IMR-90 (cell line): ENCODE results near the gene NOL4L. TPM values are rescaled to one million over a fixed set of nuclear protein-coding genes. Genes with fewer than 3 reads are reported as not detected.

Experiments used
- ATAC-seq: fragments of 200-7000 bp; cut with Tn5 transposase; 2 replicates; pipeline ENCODE4 v1.9.1; 2020; ENCODE audit warnings: low read depth, mild to moderate bottlenecking, moderate library complexity
- BruUV-seq: library from RNA; stranded (reverse); fragments of 400-500 nt; replicated peaks from 2 replicates; lab custom pipeline; 2021; lab: Mats Ljungman, UMichigan
- CTCF ChIA-PET: fragments of 300-600 bp; formaldehyde crosslinking; extraction: SDS; loops from one replicate; lab custom pipeline; 2021; ENCODE audit warnings: antibody characterized with exemption; lab: Yijun Ruan, JAX
- POLR2A ChIA-PET: fragments of 300-600 bp; sonication (Branson Sonifier 250); formaldehyde crosslinking; loops from one replicate; lab custom pipeline; 2022; ENCODE audit warnings: antibody characterized with exemption; ENCODE audit not compliant: unreplicated experiment; lab: Charles Lee
- DNase-seq: peaks from one replicate; pipeline ENCODE4 v3.0.0; 2013
- H2AFZ ChIP-seq: replicated peaks from 2 replicates; pipeline ENCODE3; 2013; ENCODE audit warnings: low read length, mild to moderate bottlenecking; ENCODE audit not compliant: poor library complexity
- H2AK5ac ChIP-seq: 2 replicates; pipeline ENCODE4 v1.6.1; 2013; ENCODE audit warnings: low read depth, low read length, inconsistent platforms
- H2AK9ac ChIP-seq: replicated peaks from 2 replicates; pipeline ENCODE3; 2013; ENCODE audit warnings: mild to moderate bottlenecking, low read depth, low read length, moderate library complexity; ENCODE audit not compliant: poor library complexity
- H2BK120ac ChIP-seq: 2 replicates; pipeline ENCODE4 v1.6.1; 2013; ENCODE audit warnings: low read depth, low read length, inconsistent platforms
- H2BK15ac ChIP-seq: 3 replicates; pipeline ENCODE4 v1.6.1; 2013; ENCODE audit warnings: low read depth, low read length, inconsistent platforms
- H2BK20ac ChIP-seq: 2 replicates; pipeline ENCODE4 v1.6.1; 2013; ENCODE audit warnings: low read depth, mild to moderate bottlenecking, inconsistent platforms, low read length, moderate library complexity
- H2BK5ac ChIP-seq: 2 replicates; pipeline ENCODE4 v1.6.1; 2013; ENCODE audit warnings: mild to moderate bottlenecking, low read depth, low read length, inconsistent platforms; ENCODE audit not compliant: poor library complexity, severe bottlenecking
- H3K14ac ChIP-seq: replicated peaks from 2 replicates; pipeline ENCODE4 v1.6.1; 2013; ENCODE audit warnings: low read depth, low read length, inconsistent platforms
- H3K18ac ChIP-seq: 2 replicates; pipeline ENCODE4 v1.6.1; 2013; ENCODE audit warnings: low read depth, low read length, control low read depth
- H3K23ac ChIP-seq: 2 replicates; pipeline ENCODE4 v1.6.1; 2013; ENCODE audit warnings: low read depth, low read length, inconsistent platforms
- H3K27ac ChIP-seq: 2 replicates; pipeline ENCODE4 v1.5.1; 2013; ENCODE audit warnings: mild to moderate bottlenecking, control low read depth, low read length; ENCODE audit not compliant: insufficient read depth
- H3K27me3 ChIP-seq: 2 replicates; pipeline ENCODE4 v1.6.1; 2013; ENCODE audit warnings: low read length; ENCODE audit not compliant: control insufficient read depth, insufficient read depth
- H3K36me3 ChIP-seq: 2 replicates; pipeline ENCODE4 v1.6.1; 2013; ENCODE audit warnings: low read length, mixed read lengths; ENCODE audit not compliant: control insufficient read depth, insufficient read depth
- H3K4ac ChIP-seq: 2 replicates; pipeline ENCODE4 v1.6.1; 2013; ENCODE audit warnings: low read depth, low read length, inconsistent platforms
- H3K4me1 ChIP-seq: 2 replicates; pipeline ENCODE4 v1.6.1; 2013; ENCODE audit warnings: low read length, mixed read lengths; ENCODE audit not compliant: control insufficient read depth, insufficient read depth
- H3K4me2 ChIP-seq: 2 replicates; pipeline ENCODE4 v1.6.1; 2013; ENCODE audit warnings: low read depth, mild to moderate bottlenecking, control low read depth, low read length, moderate library complexity
- H3K4me3 ChIP-seq: 2 replicates; pipeline ENCODE4 v1.5.1; 2013; ENCODE audit warnings: low read depth, mild to moderate bottlenecking, control low read depth, low read length, moderate library complexity; ENCODE audit not compliant: insufficient read depth
- H3K56ac ChIP-seq: 2 replicates; pipeline ENCODE4 v1.6.1; 2013; ENCODE audit warnings: low read length, inconsistent platforms; ENCODE audit not compliant: insufficient read depth; ENCODE audit errors: extremely low read depth
- H3K79me1 ChIP-seq, 2 experiments: 2 replicates each; pipeline ENCODE4 v1.6.1; 2013; ENCODE audit warnings: low read length in 2 of 2, inconsistent platforms in 1 of 2, low read depth in 1 of 2
- H3K9ac ChIP-seq: 2 replicates; pipeline ENCODE4 v1.6.1; 2013; ENCODE audit warnings: low read depth, low read length, control low read depth
- H3K9me1 ChIP-seq: 2 replicates; pipeline ENCODE4 v1.6.1; 2013; ENCODE audit warnings: low read length, inconsistent platforms; ENCODE audit not compliant: insufficient read depth
- H3K9me3 ChIP-seq: 2 replicates; pipeline ENCODE4 v1.6.1; 2013; ENCODE audit warnings: low read length; ENCODE audit not compliant: control insufficient read depth, insufficient read depth
- H4K20me1 ChIP-seq: 2 replicates; pipeline ENCODE4 v1.6.1; 2013; ENCODE audit warnings: low read length, inconsistent platforms; ENCODE audit not compliant: insufficient read depth
- H4K5ac ChIP-seq: 2 replicates; pipeline ENCODE4 v1.6.1; 2013; ENCODE audit warnings: mild to moderate bottlenecking, low read depth, low read length, control low read depth
- H4K8ac ChIP-seq, 2 experiments: 2 replicates each; pipeline ENCODE4 v1.6.1; 2013; ENCODE audit warnings: low read depth in 2 of 2, low read length in 2 of 2, control low read depth in 1 of 2, inconsistent platforms in 1 of 2
- H4K91ac ChIP-seq: 2 replicates; pipeline ENCODE4 v1.6.1; 2013; ENCODE audit warnings: low read depth, low read length, inconsistent platforms; ENCODE audit not compliant: insufficient read depth
- BHLHE40 ChIP-seq: fragments of 150-350 bp; IDR thresholded peaks from 2 replicates; pipeline ENCODE4 v1.6.1; 2016; ENCODE audit warnings: mild to moderate bottlenecking, low read depth, low read length
- CHD1 ChIP-seq: IDR thresholded peaks from 2 replicates; pipeline ENCODE4 v1.6.1; 2012; ENCODE audit warnings: low read depth, low read length, improper control_type of control experiment
- FOS ChIP-seq: fragments of 150-350 bp; IDR thresholded peaks from 2 replicates; pipeline ENCODE4 v1.6.1; 2016; ENCODE audit warnings: low read depth, low read length
- MAFK ChIP-seq: IDR thresholded peaks from 2 replicates; pipeline ENCODE4 v1.6.1; 2012; ENCODE audit warnings: low read depth, low read length, improper control_type of control experiment
- MAZ ChIP-seq: IDR thresholded peaks from 2 replicates; pipeline ENCODE4 v1.6.1; 2012; ENCODE audit warnings: low read depth, mild to moderate bottlenecking, low read length, improper control_type of control experiment, moderate library complexity, borderline replicate concordance
- MXI1 ChIP-seq: IDR thresholded peaks from 2 replicates; pipeline ENCODE4 v1.6.1; 2012; ENCODE audit warnings: low read depth, mild to moderate bottlenecking, low read length, moderate library complexity, borderline replicate concordance
- NFE2L2 ChIP-seq: fragments of 150-350 bp; IDR thresholded peaks from 2 replicates; pipeline ENCODE4 v1.6.1; 2016; ENCODE audit warnings: low read depth, mild to moderate bottlenecking, low read length
- POLR2A ChIP-seq: IDR thresholded peaks from 2 replicates; pipeline ENCODE4 v1.6.1; 2012; ENCODE audit warnings: mild to moderate bottlenecking, low read depth, low read length
- SMC3 ChIP-seq: fragments of 150-350 bp; IDR thresholded peaks from 2 replicates; pipeline ENCODE4 v1.6.1; 2016; ENCODE audit warnings: low read depth, mild to moderate bottlenecking, antibody characterized with exemption, low read length, moderate library complexity
- WGBS, 2 experiments: methylation state at CpG; one replicate each; pipeline versions ENCODE4 v1.1.5 to v1.1.7; 2013; ENCODE audit warnings: missing lambda C conversion rate in 2 of 2; ENCODE audit not compliant: insufficient read length in 1 of 2; ENCODE audit errors: extremely low coverage in 2 of 2; 5-methylcytosine and 5-hydroxymethylcytosine counted together
- dilution Hi-C: fragments of 300-500 bp; cut with HindIII; formaldehyde crosslinking; loops from one replicate; pipeline ENCODE4 v1.14.3; 2018; ENCODE audit warnings: low sequenced_read_pairs; ENCODE audit not compliant: unreplicated experiment
- in situ Hi-C: fragments of 300-500 bp; cut with MboI; formaldehyde crosslinking; loops from 3 replicates; pipeline ENCODE4 v1.14.3; 2019; ENCODE audit warnings: low sequenced_read_pairs, inconsistent platforms, mixed read lengths
- intact Hi-C: fragments of 100-400 bp; cut with micrococcal nuclease; formaldehyde crosslinking; loops from 2 replicates; pipeline ENCODE4 v1.10.0; 2022
- polyA plus RNA-seq, 3 experiments: library from polyadenylated mRNA; depleted of rRNA; stranded (reverse); fragments of >200 nt; gene quantifications; 2 replicates each; pipeline ENCODE4 v1.2.3, GENCODE V29; 2012; ENCODE audit warnings: low replicate concordance in 1 of 3
- total RNA-seq: library from RNA; depleted of rRNA; stranded (reverse); fragments of >200 nt; gene quantifications from 2 replicates; pipeline ENCODE4 v1.2.3, GENCODE V29; 2012

NOL4L gene
- total and polyA plus RNA-seq, 2 of the 4 experiments (the other 2 are of a cell fraction): 4.7 to 13.3 TPM

DNA sequence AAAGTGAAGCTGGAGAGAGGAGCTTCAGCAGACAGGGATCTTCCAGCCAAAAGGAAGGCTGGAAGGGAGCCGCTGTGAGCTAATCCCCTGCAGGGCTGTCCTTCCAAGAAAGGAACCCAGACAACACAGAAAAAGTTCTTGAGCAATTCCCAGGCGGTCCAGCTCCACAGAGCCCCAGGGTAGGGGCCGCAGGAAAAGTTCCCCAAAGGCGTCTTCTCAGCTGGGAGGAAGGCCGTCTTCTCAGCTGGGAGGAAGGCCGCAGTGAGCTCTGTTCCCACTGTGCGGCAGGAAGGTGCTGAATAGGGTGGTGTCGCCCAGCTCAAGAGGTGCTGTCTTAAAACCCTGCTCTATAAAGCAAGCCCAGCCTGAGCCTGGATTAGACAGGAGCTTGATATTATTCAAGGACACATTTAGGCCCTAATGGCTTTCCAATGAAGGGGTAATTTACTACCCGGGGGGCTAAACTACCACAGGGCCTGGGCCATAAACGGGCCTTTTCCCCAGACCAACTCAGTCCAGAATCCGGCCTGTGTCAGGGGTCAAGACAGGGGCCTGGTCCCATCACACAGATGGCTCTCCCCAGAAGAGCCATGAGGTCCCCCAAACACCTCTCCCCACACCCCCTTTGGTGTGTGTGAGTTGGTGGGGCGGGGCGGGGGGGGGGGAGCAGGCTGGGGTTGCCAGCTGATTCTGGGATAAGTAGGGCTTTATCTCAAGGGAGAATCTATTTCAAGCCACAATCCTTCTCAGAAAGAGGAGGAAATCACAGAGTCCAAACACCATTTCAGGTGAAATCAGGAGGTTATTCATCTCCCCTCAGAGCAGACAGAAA lies 103.6 kb downstream of the NOL4L start:
- no peak for TF ChIP-seq POLR2A
- no peak for TF ChIP-seq BHLHE40
- no peak for TF ChIP-seq MAFK
- TF ChIP-seq CHD1: no peak
- TF ChIP-seq FOS: no peak
- no peak for TF ChIP-seq MAZ
- TF ChIP-seq SMC3: no peak
- no peak for TF ChIP-seq MXI1
- TF ChIP-seq NFE2L2: no peak
- Histone ChIP-seq H2BK120ac (no peak overlapping the region), H3K4me1 (peaks cover 18% of the 10 kb centered on the region), H3K9ac (no peak overlapping the region; the same call in 1 of the 2 replicates), H2AFZ (no peak overlapping the region), H3K56ac (no peak overlapping the region), H2BK20ac (no peak overlapping the region), H4K91ac (no peak overlapping the region), H3K4me3 (peak overlapping the region; percentile 80), H3K36me3 (no peaks in the 10 kb centered on the region; the same call in 1 of the 2 replicates), H3K18ac (no peak overlapping the region), H3K4me2 (peak overlapping the region; percentile 84), H3K27me3 (no peaks in the 10 kb centered on the region; the same call in 1 of the 2 replicates), H3K4ac (0 out of 2 replicates have a peak overlapping the region, but pooled peaks have one; percentile 4), H2AK5ac (peak overlapping the region; percentile 43; the same call in 1 of the 2 replicates), H3K9me1 (peaks cover 21% of the 10 kb centered on the region), H2AK9ac (peak overlapping the region; percentile 66), H3K14ac (no peak overlapping the region), H2BK5ac (no peak overlapping the region), H3K9me3 (no peaks in the 10 kb centered on the region), H3K27ac (0 out of 2 replicates have a peak overlapping the region, but pooled peaks have one; percentile 6), H4K20me1 (peaks cover 52% of the 10 kb centered on the region), H3K23ac (peak overlapping the region; percentile 53; the same call in 1 of the 2 replicates), H3K79me1 (peaks cover 5 to 60% of the 10 kb centered on the region in 2 experiments; a peak in 2 of 4 replicates), H4K8ac (no peak overlapping the region), H2BK15ac (no peak overlapping the region), H4K5ac (no peak overlapping the region)
- DNase-seq: no peak
- dilution Hi-C loops (no loop called here), intact Hi-C loops (no loop called here), in situ Hi-C loops (loop anchor here (25.0 kb wide), 1 partner anchor 644 kb away; the partner anchor contains the start of gene FOXS1)
- BruUV-seq: no TSS peak
- CTCF ChIA-PET: interaction anchor here (0.5 kb wide), 1 partner anchor 185 kb away, joined by 5 read pairs; no protein-coding TSS in a partner anchor
- no peak for ATAC-seq
- WGBS, 2 experiments: 60% methylated on average over 2 of the region's 13 CpGs; no CpG with 5 or more reads in 1 of the 2 experiments
- POLR2A ChIA-PET: no interaction called here
